ENCODE data around the gene CDK5RAP1. TPM values are rescaled to one million over a fixed set of nuclear protein-coding genes. Genes with fewer than 3 reads are reported as not detected.

Gene CDK5RAP1
- total RNA-seq, 1 donor from 2014 or later, result 50.5 TPM

- POLR2A ChIA-PET, result interaction anchor here (0.5 to 1.1 kb wide), 3 partner anchors 8 to 11 kb away, joined by 3 to 4 read pairs (median 3); partner anchors contain the start of gene CDK5RAP1
- no peaks in the 10 kb centered on the region for H3K36me3 Mint-ChIP-seq (ENCODE audit: low read depth)
- peak overlapping the region; percentile 90 for H3K27ac Mint-ChIP-seq
- TF ChIP-seq CTCF (IDR thresholded peaks at IDR 0.05), result no peak
- peaks cover 41% of the 10 kb centered on the region for H3K4me1 Mint-ChIP-seq
- H3K9me3 Mint-ChIP-seq, result no peaks in the 10 kb centered on the region
- CTCF ChIA-PET, result interaction anchor here (1.7 kb wide), 1 partner anchor 34 kb away, joined by 3 read pairs; the partner anchor contains the start of gene SNTA1
- H3K27me3 Mint-ChIP-seq, result no peaks in the 10 kb centered on the region
- DNase-seq (no peak), ATAC-seq (ENCODE audit: low read depth) (no peak)
- H3K4me3 Mint-ChIP-seq, result no peak overlapping the region
- intact Hi-C loops (cut with micrococcal nuclease), result no loop called here
Observed at GRCh38 chr20:33410081-33410742, 8.9 kb upstream of the CDK5RAP1 start.

GRCh38 chr20:33408716-33409654 lies 7.7 kb upstream of the CDK5RAP1 start:
- no peak for TF ChIP-seq CTCF (IDR thresholded peaks at IDR 0.05)
- Mint-ChIP-seq H3K27me3 (no peaks in the 10 kb centered on the region), H3K4me3 (peak overlapping the region; percentile 61), H3K4me1 (peaks cover 44% of the 10 kb centered on the region), H3K27ac (peak overlapping the region; percentile 90), H3K9me3 (no peaks in the 10 kb centered on the region), H3K36me3 (ENCODE audit: low read depth) (no peaks in the 10 kb centered on the region)
- ATAC-seq (ENCODE audit: low read depth) (peak; percentile 90), DNase-seq (peak; percentile 39)
- CTCF ChIA-PET, result interaction anchor here (1.7 kb wide), 1 partner anchor 35 kb away, joined by 3 read pairs; the partner anchor contains the start of gene SNTA1
- intact Hi-C loops (cut with micrococcal nuclease), result loop anchor here (1.0 to 10.0 kb wide), 6 partner anchors 8 to 704 kb away; partner anchors contain the start of genes C20orf144, CDK5RAP1, EIF2S2 and RALY
- POLR2A ChIA-PET, result interaction anchor here (0.8 to 1.2 kb wide), 4 partner anchors 7 to 323 kb away, joined by 3 to 4 read pairs (median 4); partner anchors contain the start of genes ACTL10, CBFA2T2, CDK5RAP1 and ZNF341

- intact Hi-C loops (cut with micrococcal nuclease), result loop anchor here (2.0 to 10.0 kb wide), 3 partner anchors 254 to 704 kb away; partner anchors contain the start of genes C20orf144, EIF2S2 and RALY
- Mint-ChIP-seq H3K36me3 (ENCODE audit: low read depth) (no peaks in the 10 kb centered on the region), H3K4me1 (peaks cover 47% of the 10 kb centered on the region), H3K4me3 (peak overlapping the region; percentile 61), H3K27me3 (no peaks in the 10 kb centered on the region), H3K9me3 (no peaks in the 10 kb centered on the region), H3K27ac (peak overlapping the region; percentile 90)
- TF ChIP-seq CTCF (IDR thresholded peaks at IDR 0.05), result no peak
- DNase-seq (no peak), ATAC-seq (ENCODE audit: low read depth) (no peak)
- POLR2A ChIA-PET, result interaction anchor here (1.1 to 1.2 kb wide), 2 partner anchors 81 to 258 kb away, joined by 3 to 4 read pairs; partner anchors contain the start of genes ACTL10 and CBFA2T2
- CTCF ChIA-PET, result no interaction called here
Observed at GRCh38 chr20:33408313-33408712, 7.0 kb upstream of the CDK5RAP1 start.

GRCh38 chr20:33407796-33408195 lies 6.5 kb upstream of the CDK5RAP1 start:
- Mint-ChIP-seq H3K36me3 (ENCODE audit: low read depth) (no peaks in the 10 kb centered on the region), H3K4me1 (peaks cover 47% of the 10 kb centered on the region), H3K27ac (peak overlapping the region; percentile 90), H3K9me3 (no peaks in the 10 kb centered on the region), H3K27me3 (no peaks in the 10 kb centered on the region), H3K4me3 (peak overlapping the region; percentile 32)
- POLR2A ChIA-PET, result no interaction called here
- TF ChIP-seq CTCF (IDR thresholded peaks at IDR 0.05), result no peak
- no peak for DNase-seq
- intact Hi-C loops (cut with micrococcal nuclease), result loop anchor here (2.0 to 10.0 kb wide), 3 partner anchors 255 to 705 kb away; partner anchors contain the start of genes C20orf144, EIF2S2 and RALY
- CTCF ChIA-PET, result no interaction called here
- ATAC-seq (ENCODE audit: low read depth), result no peak

Data from activated B cell treated with CpG ODN at 0.5 μM for 24 hours (primary cell).